HepG2 (cell line): ENCODE data around the gene AP5B1. TPM values are rescaled to one million over a fixed set of nuclear protein-coding genes. Genes with fewer than 3 reads are reported as not detected.

Source experiments
- DR1 ChIP-seq: sonication (generic); formaldehyde crosslinking; IDR thresholded peaks from 2 replicates; pipeline ENCODE4 v1.8.0; 2021; ENCODE audit warnings: mild to moderate bottlenecking, missing genetic modification reagents, inconsistent platforms
- FOXK1 ChIP-seq: sonication (generic); formaldehyde crosslinking; IDR thresholded peaks from 2 replicates; pipeline ENCODE4 v1.4.0; 2020; ENCODE audit warnings: low read depth, missing genetic modification reagents, borderline replicate concordance
- PHF8 ChIP-seq: sonication (generic); formaldehyde crosslinking; IDR thresholded peaks from 2 replicates; pipeline ENCODE4 v1.5.0; 2020; ENCODE audit warnings: missing genetic modification reagents
- polyA plus RNA-seq, 8 experiments: library from polyadenylated mRNA; depleted of rRNA in 3 of 8; stranded (reverse) in 7 of 8; unstranded in 1 of 8; fragments of >200 nt; fragmentation: Illumina TruSeq in 4 of 8; extraction: Trizol in 4 of 8; gene quantifications; 2 replicates each; pipeline versions ENCODE4 v1.2.1 to v1.2.3, GENCODE V29; 2011 to 2016; ENCODE audit warnings: low read depth in 4 of 8, missing spikeins in 1 of 8, mixed read lengths in 1 of 8; ENCODE audit not compliant: insufficient read depth in 1 of 8
- total RNA-seq, 5 experiments: library from RNA; depleted of rRNA; stranded (reverse); fragments of >200 nt; fragmentation: Illumina TruSeq; extraction: Trizol; gene quantifications; 2 replicates each; pipeline ENCODE4 v1.2.3, GENCODE V29; 2016; ENCODE audit warnings: low read depth in 1 of 5
- TF ChIP-seq, protein P1 (sequence below): sonication (generic); formaldehyde crosslinking; IDR thresholded peaks from 2 replicates; pipeline ENCODE4 v1.4.0; 2020; ENCODE audit warnings: mild to moderate bottlenecking, missing genetic modification reagents, borderline replicate concordance
- TF ChIP-seq, protein P2 (sequence below): sonication (generic); formaldehyde crosslinking; IDR thresholded peaks from 2 replicates; pipeline ENCODE4 v1.5.1; 2020; ENCODE audit warnings: missing genetic modification reagents, mild to moderate bottlenecking, borderline replicate concordance
- TF ChIP-seq, protein P3 (sequence below): sonication (generic); formaldehyde crosslinking; IDR thresholded peaks from 2 replicates; pipeline ENCODE4 v1.4.0; 2020; ENCODE audit warnings: mild to moderate bottlenecking, missing genetic modification reagents
- TF ChIP-seq, protein P4 (sequence below): sonication (generic); formaldehyde crosslinking; IDR thresholded peaks from 2 replicates; pipeline ENCODE4 v1.4.0; 2020; ENCODE audit warnings: mild to moderate bottlenecking, missing genetic modification reagents
- TF ChIP-seq, protein P5 (sequence below): sonication (generic); formaldehyde crosslinking; IDR thresholded peaks from 2 replicates; pipeline ENCODE4 v1.4.0; 2020; ENCODE audit warnings: missing genetic modification reagents, mild to moderate bottlenecking, borderline replicate concordance

Gene AP5B1
- total and polyA plus RNA-seq, 2 of the 13 experiments (the other 11 are each of a cell fraction or from before 2014, with no cell fraction given): 1.7 to 4.4 TPM

- TF ChIP-seq, protein P1, sequence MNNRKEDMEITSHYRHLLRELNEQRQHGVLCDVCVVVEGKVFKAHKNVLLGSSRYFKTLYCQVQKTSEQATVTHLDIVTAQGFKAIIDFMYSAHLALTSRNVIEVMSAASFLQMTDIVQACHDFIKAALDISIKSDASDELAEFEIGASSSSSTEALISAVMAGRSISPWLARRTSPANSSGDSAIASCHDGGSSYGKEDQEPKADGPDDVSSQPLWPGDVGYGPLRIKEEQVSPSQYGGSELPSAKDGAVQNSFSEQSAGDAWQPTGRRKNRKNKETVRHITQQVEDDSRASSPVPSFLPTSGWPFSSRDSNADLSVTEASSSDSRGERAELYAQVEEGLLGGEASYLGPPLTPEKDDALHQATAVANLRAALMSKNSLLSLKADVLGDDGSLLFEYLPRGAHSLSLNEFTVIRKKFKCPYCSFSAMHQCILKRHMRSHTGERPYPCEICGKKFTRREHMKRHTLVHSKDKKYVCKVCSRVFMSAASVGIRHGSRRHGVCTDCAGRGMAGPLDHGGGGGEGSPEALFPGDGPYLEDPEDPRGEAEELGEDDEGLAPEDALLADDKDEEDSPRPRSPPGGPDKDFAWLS (CRISPR knock-in tag): no peak
- TF ChIP-seq DR1 (CRISPR knock-in tag) (no peak), PHF8 (CRISPR knock-in tag) (no peak), FOXK1 (CRISPR knock-in tag) (no peak)
- TF ChIP-seq, protein P2, sequence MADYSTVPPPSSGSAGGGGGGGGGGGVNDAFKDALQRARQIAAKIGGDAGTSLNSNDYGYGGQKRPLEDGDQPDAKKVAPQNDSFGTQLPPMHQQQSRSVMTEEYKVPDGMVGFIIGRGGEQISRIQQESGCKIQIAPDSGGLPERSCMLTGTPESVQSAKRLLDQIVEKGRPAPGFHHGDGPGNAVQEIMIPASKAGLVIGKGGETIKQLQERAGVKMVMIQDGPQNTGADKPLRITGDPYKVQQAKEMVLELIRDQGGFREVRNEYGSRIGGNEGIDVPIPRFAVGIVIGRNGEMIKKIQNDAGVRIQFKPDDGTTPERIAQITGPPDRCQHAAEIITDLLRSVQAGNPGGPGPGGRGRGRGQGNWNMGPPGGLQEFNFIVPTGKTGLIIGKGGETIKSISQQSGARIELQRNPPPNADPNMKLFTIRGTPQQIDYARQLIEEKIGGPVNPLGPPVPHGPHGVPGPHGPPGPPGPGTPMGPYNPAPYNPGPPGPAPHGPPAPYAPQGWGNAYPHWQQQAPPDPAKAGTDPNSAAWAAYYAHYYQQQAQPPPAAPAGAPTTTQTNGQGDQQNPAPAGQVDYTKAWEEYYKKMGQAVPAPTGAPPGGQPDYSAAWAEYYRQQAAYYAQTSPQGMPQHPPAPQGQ (CRISPR knock-in tag): no peak
- TF ChIP-seq, protein P3, sequence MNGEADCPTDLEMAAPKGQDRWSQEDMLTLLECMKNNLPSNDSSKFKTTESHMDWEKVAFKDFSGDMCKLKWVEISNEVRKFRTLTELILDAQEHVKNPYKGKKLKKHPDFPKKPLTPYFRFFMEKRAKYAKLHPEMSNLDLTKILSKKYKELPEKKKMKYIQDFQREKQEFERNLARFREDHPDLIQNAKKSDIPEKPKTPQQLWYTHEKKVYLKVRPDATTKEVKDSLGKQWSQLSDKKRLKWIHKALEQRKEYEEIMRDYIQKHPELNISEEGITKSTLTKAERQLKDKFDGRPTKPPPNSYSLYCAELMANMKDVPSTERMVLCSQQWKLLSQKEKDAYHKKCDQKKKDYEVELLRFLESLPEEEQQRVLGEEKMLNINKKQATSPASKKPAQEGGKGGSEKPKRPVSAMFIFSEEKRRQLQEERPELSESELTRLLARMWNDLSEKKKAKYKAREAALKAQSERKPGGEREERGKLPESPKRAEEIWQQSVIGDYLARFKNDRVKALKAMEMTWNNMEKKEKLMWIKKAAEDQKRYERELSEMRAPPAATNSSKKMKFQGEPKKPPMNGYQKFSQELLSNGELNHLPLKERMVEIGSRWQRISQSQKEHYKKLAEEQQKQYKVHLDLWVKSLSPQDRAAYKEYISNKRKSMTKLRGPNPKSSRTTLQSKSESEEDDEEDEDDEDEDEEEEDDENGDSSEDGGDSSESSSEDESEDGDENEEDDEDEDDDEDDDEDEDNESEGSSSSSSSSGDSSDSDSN (CRISPR knock-in tag): no peak
- TF ChIP-seq, protein P4, sequence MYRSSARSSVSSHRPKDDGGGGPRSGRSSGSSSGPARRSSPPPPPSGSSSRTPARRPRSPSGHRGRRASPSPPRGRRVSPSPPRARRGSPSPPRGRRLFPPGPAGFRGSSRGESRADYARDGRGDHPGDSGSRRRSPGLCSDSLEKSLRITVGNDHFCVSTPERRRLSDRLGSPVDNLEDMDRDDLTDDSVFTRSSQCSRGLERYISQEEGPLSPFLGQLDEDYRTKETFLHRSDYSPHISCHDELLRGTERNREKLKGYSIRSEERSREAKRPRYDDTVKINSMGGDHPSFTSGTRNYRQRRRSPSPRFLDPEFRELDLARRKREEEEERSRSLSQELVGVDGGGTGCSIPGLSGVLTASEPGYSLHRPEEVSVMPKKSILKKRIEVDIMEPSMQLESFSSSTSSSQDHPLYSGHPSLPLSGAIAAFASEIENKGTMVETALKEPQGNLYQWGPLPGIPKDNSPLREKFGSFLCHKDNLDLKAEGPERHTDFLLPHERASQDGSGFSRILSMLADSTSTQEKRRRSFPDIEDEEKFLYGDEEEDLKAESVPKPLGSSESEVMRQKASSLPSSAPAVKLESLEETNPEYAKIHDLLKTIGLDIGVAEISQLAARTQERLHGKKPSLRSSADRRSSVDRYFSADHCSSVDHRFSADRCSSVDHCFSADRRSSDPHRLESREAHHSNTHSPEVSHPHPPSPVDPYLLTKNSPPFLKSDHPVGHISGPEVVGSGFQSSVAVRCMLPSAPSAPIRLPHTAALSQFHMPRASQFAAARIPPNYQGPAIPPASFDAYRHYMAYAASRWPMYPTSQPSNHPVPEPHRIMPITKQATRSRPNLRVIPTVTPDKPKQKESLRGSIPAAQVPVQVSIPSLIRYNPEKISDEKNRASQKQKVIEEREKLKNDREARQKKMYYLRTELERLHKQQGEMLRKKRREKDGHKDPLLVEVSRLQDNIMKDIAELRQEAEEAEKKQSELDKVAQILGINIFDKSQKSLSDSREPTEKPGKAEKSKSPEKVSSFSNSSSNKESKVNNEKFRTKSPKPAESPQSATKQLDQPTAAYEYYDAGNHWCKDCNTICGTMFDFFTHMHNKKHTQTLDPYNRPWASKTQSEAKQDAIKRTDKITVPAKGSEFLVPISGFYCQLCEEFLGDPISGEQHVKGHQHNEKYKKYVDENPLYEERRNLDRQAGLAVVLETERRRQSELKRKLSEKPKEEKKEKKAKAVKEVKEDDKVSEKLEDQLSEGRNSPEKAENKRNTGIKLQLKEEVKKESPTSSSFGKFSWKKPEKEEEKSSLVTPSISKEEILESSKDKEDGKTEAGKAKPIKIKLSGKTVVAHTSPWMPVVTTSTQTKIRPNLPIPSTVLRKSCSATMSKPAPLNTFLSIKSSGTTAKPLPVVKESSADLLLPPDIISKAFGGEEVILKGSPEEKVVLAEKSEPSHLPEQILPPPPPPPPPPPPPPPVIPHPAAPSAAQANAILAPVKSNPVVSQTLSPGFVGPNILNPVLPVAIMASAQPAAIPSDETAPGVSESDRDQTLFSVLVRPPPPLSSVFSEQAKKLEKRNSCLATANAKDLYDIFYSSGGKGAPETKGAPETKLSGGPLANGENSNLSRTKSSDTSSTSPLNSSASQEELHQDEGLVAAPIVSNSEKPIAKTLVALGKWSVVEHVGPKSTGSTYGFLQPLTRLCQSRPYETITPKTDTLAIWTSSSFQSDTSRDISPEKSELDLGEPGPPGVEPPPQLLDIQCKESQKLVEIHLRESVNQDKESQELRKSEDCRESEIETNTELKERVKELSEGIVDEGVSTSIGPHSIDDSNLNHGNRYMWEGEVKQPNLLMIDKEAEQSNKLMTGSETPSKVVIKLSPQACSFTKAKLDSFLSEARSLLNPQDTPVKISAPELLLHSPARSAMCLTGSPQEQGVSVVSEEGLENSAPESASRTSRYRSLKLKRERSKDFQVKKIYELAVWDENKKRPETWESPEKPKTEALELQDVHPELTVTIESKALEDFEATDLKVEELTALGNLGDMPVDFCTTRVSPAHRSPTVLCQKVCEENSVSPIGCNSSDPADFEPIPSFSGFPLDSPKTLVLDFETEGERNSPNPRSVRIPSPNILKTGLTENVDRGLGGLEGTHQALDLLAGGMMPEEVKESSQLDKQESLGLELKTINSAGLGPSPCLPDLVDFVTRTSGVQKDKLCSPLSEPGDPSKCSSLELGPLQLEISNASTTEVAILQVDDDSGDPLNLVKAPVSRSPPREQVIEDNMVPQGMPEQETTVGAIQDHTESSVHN (CRISPR knock-in tag): no peak
- TF ChIP-seq, protein P5, sequence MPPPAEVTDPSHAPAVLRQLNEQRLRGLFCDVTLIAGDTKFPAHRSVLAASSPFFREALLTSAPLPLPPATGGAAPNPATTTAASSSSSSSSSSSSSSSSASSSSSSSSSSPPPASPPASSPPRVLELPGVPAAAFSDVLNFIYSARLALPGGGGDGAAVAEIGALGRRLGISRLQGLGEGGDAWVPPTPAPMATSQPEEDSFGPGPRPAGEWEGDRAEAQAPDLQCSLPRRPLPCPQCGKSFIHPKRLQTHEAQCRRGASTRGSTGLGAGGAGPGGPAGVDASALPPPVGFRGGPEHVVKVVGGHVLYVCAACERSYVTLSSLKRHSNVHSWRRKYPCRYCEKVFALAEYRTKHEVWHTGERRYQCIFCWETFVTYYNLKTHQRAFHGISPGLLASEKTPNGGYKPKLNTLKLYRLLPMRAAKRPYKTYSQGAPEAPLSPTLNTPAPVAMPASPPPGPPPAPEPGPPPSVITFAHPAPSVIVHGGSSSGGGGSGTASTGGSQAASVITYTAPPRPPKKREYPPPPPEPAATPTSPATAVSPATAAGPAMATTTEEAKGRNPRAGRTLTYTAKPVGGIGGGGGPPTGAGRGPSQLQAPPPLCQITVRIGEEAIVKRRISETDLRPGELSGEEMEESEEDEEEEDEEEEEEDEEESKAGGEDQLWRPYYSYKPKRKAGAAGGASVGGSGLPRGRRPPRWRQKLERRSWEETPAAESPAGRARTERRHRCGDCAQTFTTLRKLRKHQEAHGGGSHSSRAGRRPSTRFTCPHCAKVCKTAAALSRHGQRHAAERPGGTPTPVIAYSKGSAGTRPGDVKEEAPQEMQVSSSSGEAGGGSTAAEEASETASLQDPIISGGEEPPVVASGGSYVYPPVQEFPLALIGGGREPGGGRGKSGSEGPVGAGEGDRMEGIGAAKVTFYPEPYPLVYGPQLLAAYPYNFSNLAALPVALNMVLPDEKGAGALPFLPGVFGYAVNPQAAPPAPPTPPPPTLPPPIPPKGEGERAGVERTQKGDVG (CRISPR knock-in tag): no peak
These were observed 11.7 kb upstream of the AP5B1 start (continued) for GRCh38 chr11:65792456-65792855.
